Natural killer cell treated with Interleukin-12 subunit alpha and Interleukin-12 subunit beta and Interleukin-15 and Interleukin-18, amount 100 ng/mL, for 72 hours (primary cell): ENCODE data around the gene SP140L. TPM values are rescaled to one million over a fixed set of nuclear protein-coding genes. Genes with fewer than 3 reads are reported as not detected.
"Not testable (repeated sequence)": the region's sequence is repeated elsewhere in the genome, so short reads cannot be mapped to it uniquely, and the experiment has no call there.

Source experiments
- ATAC-seq, 2 donors: fragments of 150-1000 bp; cut with Tn5 transposase in 1 of 2; sonication (Bioruptor Pico), chemical (Tn5 transposase) in 1 of 2; 2 replicates each; pipeline ENCODE4 v1.10.0; 2021
- DNase-seq: peaks from one replicate; pipeline ENCODE4 v3.0.0; 2022; ENCODE audit warnings: low spot score
- H3K27ac Mint-ChIP-seq, 2 donors: 1 replicate in 1 of 2; 2 replicates in 1 of 2; pipeline ENCODE4 v1.8.0; 2022; ENCODE audit warnings: mixed read lengths in 2 of 2, mild to moderate bottlenecking in 1 of 2, moderate library complexity in 1 of 2
- H3K27me3 Mint-ChIP-seq, 2 donors: 1 replicate in 1 of 2; 2 replicates in 1 of 2; pipeline ENCODE4 v1.8.0; 2022; ENCODE audit warnings: mixed read lengths in 2 of 2
- H3K36me3 Mint-ChIP-seq: one replicate; pipeline ENCODE4 v1.8.0; 2022; ENCODE audit warnings: mixed read lengths
- H3K4me1 Mint-ChIP-seq, 2 donors: 1 replicate in 1 of 2; 2 replicates in 1 of 2; pipeline ENCODE4 v1.8.0; 2022; ENCODE audit warnings: low read depth in 2 of 2, mixed read lengths in 2 of 2, mild to moderate bottlenecking in 1 of 2
- H3K4me3 Mint-ChIP-seq: one replicate; pipeline ENCODE4 v1.8.0; 2022; ENCODE audit warnings: mixed read lengths
- H3K9me3 Mint-ChIP-seq: 2 replicates; pipeline ENCODE4 v1.8.0; 2022; ENCODE audit warnings: mixed read lengths
- total RNA-seq, 2 donors: library from RNA; stranded (reverse); gene quantifications; one replicate each; pipeline ENCODE4 v1.2.3, GENCODE V29; 2022

SP140L gene
- total RNA-seq, 2 donors from 2014 or later, result 36.8 to 54.0 TPM

- H3K4me3 Mint-ChIP-seq, result peak overlapping the region; percentile 97
- peaks cover 66 to 82% of the 10 kb centered on the region in 2 donors for H3K4me1 Mint-ChIP-seq
- peak overlapping the region; percentile 99 to 100 for H3K27ac Mint-ChIP-seq
- no peak for DNase-seq
- H3K36me3 Mint-ChIP-seq, result peaks cover 40% of the 10 kb centered on the region
- H3K9me3 Mint-ChIP-seq, result no peaks in the 10 kb centered on the region
- ATAC-seq, result no peak
- H3K27me3 Mint-ChIP-seq, result no peaks in the 10 kb centered on the region
Measured at GRCh38 chr2:230329946-230330605, 3.1 kb downstream of the SP140L start.

- Mint-ChIP-seq H3K4me3 (peak overlapping the region; percentile 20), H3K27ac (peak overlapping the region; percentile 99 to 100), H3K9me3 (no peaks in the 10 kb centered on the region)
Measured at GRCh38 chr2:230330725-230331124, 3.7 kb downstream of the SP140L start.

GRCh38 chr2:230335461-230335863 is 8.5 kb downstream of the SP140L start:
- peaks cover 42% of the 10 kb centered on the region for H3K36me3 Mint-ChIP-seq

More at GRCh38 chr2:230330725-230331124, 3.7 kb downstream of the SP140L start:
- DNase-seq (no peak), ATAC-seq (no peak)
- Mint-ChIP-seq H3K27me3 (no peaks in the 10 kb centered on the region), H3K4me1 (peaks cover 66 to 83% of the 10 kb centered on the region in 2 donors), H3K36me3 (peaks cover 47% of the 10 kb centered on the region)

GRCh38 chr2:230335864-230336506 is 9.0 kb downstream of the SP140L start:
- no peaks in the 10 kb centered on the region for H3K27me3 Mint-ChIP-seq
- ATAC-seq (no peak), DNase-seq (no peak)
- peak overlapping the region; percentile 65 for H3K4me3 Mint-ChIP-seq
- H3K4me1 Mint-ChIP-seq, result peaks cover 45 to 51% of the 10 kb centered on the region in 2 donors
- peak overlapping the region; percentile 65 to 78 for H3K27ac Mint-ChIP-seq
- no peaks in the 10 kb centered on the region for H3K9me3 Mint-ChIP-seq
- H3K36me3 Mint-ChIP-seq, result peaks cover 42% of the 10 kb centered on the region

More at GRCh38 chr2:230335461-230335863, 8.5 kb downstream of the SP140L start:
- Mint-ChIP-seq H3K27me3 (no peaks in the 10 kb centered on the region), H3K9me3 (no peaks in the 10 kb centered on the region), H3K4me3 (peak overlapping the region; percentile 65), H3K27ac (peak overlapping the region; percentile 65 to 78), H3K4me1 (peaks cover 49 to 57% of the 10 kb centered on the region in 2 donors)
- no peak for ATAC-seq
- no peak for DNase-seq

- not testable (repeated sequence) for H3K27me3 Mint-ChIP-seq, H3K4me3 Mint-ChIP-seq, ATAC-seq, H3K27ac Mint-ChIP-seq, DNase-seq
- Mint-ChIP-seq H3K9me3 (peaks cover 15% of the 10 kb centered on the region), H3K36me3 (peaks cover 47% of the 10 kb centered on the region), H3K4me1 (peaks cover 39 to 44% of the 10 kb centered on the region in 2 donors)
Measured at GRCh38 chr2:230341936-230342528, 15.0 kb downstream of the SP140L start.

GRCh38 chr2:230343041-230343624 is 16.1 kb downstream of the SP140L start:
- Mint-ChIP-seq H3K36me3 (peaks cover 48% of the 10 kb centered on the region), H3K27ac (peak overlapping the region; percentile 4 to 60), H3K9me3 (peaks cover 15% of the 10 kb centered on the region), H3K4me1 (peaks cover 45 to 53% of the 10 kb centered on the region in 2 donors)
- not testable (repeated sequence) for DNase-seq, ATAC-seq, H3K27me3 Mint-ChIP-seq, H3K4me3 Mint-ChIP-seq

- Mint-ChIP-seq H3K4me3 (peak overlapping the region; percentile 62), H3K27me3 (no peaks in the 10 kb centered on the region), H3K36me3 (peaks cover 48% of the 10 kb centered on the region), H3K4me1 (peaks cover 49 to 59% of the 10 kb centered on the region in 2 donors), H3K9me3 (peaks cover 15% of the 10 kb centered on the region), H3K27ac (peak overlapping the region; percentile 4 to 60)
- DNase-seq, result no peak
- peak in 1 of 2 donors; percentile 58 for ATAC-seq
Measured at GRCh38 chr2:230343747-230344146, 16.8 kb downstream of the SP140L start.

- H3K27me3 Mint-ChIP-seq, result no peaks in the 10 kb centered on the region
- peak overlapping the region; percentile 19 to 36 for H3K27ac Mint-ChIP-seq
- DNase-seq, result no peak
- peaks cover 59 to 81% of the 10 kb centered on the region in 2 donors for H3K4me1 Mint-ChIP-seq
- no peak for ATAC-seq
- no peak overlapping the region for H3K4me3 Mint-ChIP-seq
- peaks cover 55% of the 10 kb centered on the region for H3K36me3 Mint-ChIP-seq
- H3K9me3 Mint-ChIP-seq, result peaks cover 15% of the 10 kb centered on the region
Measured at GRCh38 chr2:230346465-230346864, 19.5 kb downstream of the SP140L start.

- Mint-ChIP-seq H3K36me3 (peaks cover 55% of the 10 kb centered on the region), H3K27ac (peak overlapping the region; percentile 19 to 36), H3K4me3 (peak overlapping the region; percentile 21), H3K4me1 (peaks cover 59 to 82% of the 10 kb centered on the region in 2 donors), H3K9me3 (peaks cover 15% of the 10 kb centered on the region), H3K27me3 (no peaks in the 10 kb centered on the region)
- ATAC-seq, result no peak
- DNase-seq, result no peak
Measured at GRCh38 chr2:230346921-230347533, 20.0 kb downstream of the SP140L start.

GRCh38 chr2:230347659-230348305 is 20.8 kb downstream of the SP140L start:
- peak overlapping the region; percentile 72 to 84 for H3K27ac Mint-ChIP-seq
- peaks cover 14% of the 10 kb centered on the region for H3K9me3 Mint-ChIP-seq
- ATAC-seq (peak; percentile 73 to 75), DNase-seq (no peak)
- H3K36me3 Mint-ChIP-seq, result peaks cover 49% of the 10 kb centered on the region
- H3K27me3 Mint-ChIP-seq, result no peaks in the 10 kb centered on the region
- H3K4me3 Mint-ChIP-seq, result peak overlapping the region; percentile 70
- peaks cover 56 to 78% of the 10 kb centered on the region in 2 donors for H3K4me1 Mint-ChIP-seq

- DNase-seq (no peak), ATAC-seq (peak in 1 of 2 donors; percentile 66)
- peaks cover 10% of the 10 kb centered on the region for H3K9me3 Mint-ChIP-seq
- no peaks in the 10 kb centered on the region for H3K27me3 Mint-ChIP-seq
- H3K4me1 Mint-ChIP-seq, result peaks cover 49 to 68% of the 10 kb centered on the region in 2 donors
- peak overlapping the region; percentile 70 for H3K4me3 Mint-ChIP-seq
- H3K27ac Mint-ChIP-seq, result peak overlapping the region; percentile 72 to 84
- H3K36me3 Mint-ChIP-seq, result peaks cover 39% of the 10 kb centered on the region
Measured at GRCh38 chr2:230348787-230349186, 21.8 kb downstream of the SP140L start.

- Mint-ChIP-seq H3K4me1 (peaks cover 16 to 26% of the 10 kb centered on the region in 2 donors), H3K9me3 (no peaks in the 10 kb centered on the region)
Measured at GRCh38 chr2:230356084-230356483, 29.1 kb downstream of the SP140L start.

GRCh38 chr2:230358305-230358704 is 31.3 kb downstream of the SP140L start:
- DNase-seq (no peak), ATAC-seq (no peak)
- Mint-ChIP-seq H3K27ac (no peak overlapping the region), H3K4me3 (no peak overlapping the region), H3K4me1 (peaks cover 30 to 39% of the 10 kb centered on the region in 2 donors), H3K9me3 (no peaks in the 10 kb centered on the region), H3K36me3 (peaks cover 28% of the 10 kb centered on the region), H3K27me3 (no peaks in the 10 kb centered on the region)

More at GRCh38 chr2:230356084-230356483, 29.1 kb downstream of the SP140L start:
- DNase-seq, result no peak
- no peak for ATAC-seq
- no peak overlapping the region for H3K27ac Mint-ChIP-seq
- no peaks in the 10 kb centered on the region for H3K27me3 Mint-ChIP-seq
- peaks cover 14% of the 10 kb centered on the region for H3K36me3 Mint-ChIP-seq
- no peak overlapping the region for H3K4me3 Mint-ChIP-seq
